Astrocyte (in vitro differentiated cells and primary cell): ENCODE measurements around the gene SLC1A3. TPM values are rescaled to one million over a fixed set of nuclear protein-coding genes. Genes with fewer than 3 reads are reported as not detected.
A peak's percentile ranks its signal among the peaks of the same experiment; 100 is the strongest.

Source experiments
- DNase-seq: peaks from one replicate; pipeline ENCODE4 v3.0.0-alpha.2; 2010; ENCODE audit warnings: low read depth
- FAIRE-seq: peaks from 2 replicates; lab custom pipeline; 2011; peaks lifted over from hg19 to GRCh38; lab: Jason Lieb, UNC
- H2AFZ ChIP-seq: 2 replicates; pipeline ENCODE4 v1.6.0; 2012; ENCODE audit warnings: low read depth, low read length, inconsistent platforms
- H3K27ac ChIP-seq: 2 replicates; pipeline ENCODE4 v1.5.1; 2011; ENCODE audit warnings: low read depth, low read length, inconsistent platforms
- H3K27me3 ChIP-seq: 2 replicates; pipeline ENCODE4 v1.6.0; 2011; ENCODE audit warnings: low read length, inconsistent platforms; ENCODE audit not compliant: insufficient read depth
- H3K36me3 ChIP-seq: 2 replicates; pipeline ENCODE4 v1.5.1; 2011; ENCODE audit warnings: low read length, inconsistent platforms; ENCODE audit not compliant: insufficient read depth
- H3K4me1 ChIP-seq: 2 replicates; pipeline ENCODE4 v1.5.1; 2011; ENCODE audit warnings: low read length, inconsistent platforms; ENCODE audit not compliant: insufficient read depth
- H3K4me2 ChIP-seq: 2 replicates; pipeline ENCODE4 v1.6.0; 2012; ENCODE audit warnings: low read length, inconsistent platforms
- H3K4me3 ChIP-seq: 2 replicates; pipeline ENCODE4 v1.5.1; 2011; ENCODE audit warnings: low read depth, mild to moderate bottlenecking, low read length, inconsistent platforms; ENCODE audit not compliant: insufficient read depth
- H3K79me2 ChIP-seq: 2 replicates; pipeline ENCODE4 v1.6.0; 2012; ENCODE audit warnings: mild to moderate bottlenecking, low read length, inconsistent platforms; ENCODE audit not compliant: insufficient read depth
- H3K9ac ChIP-seq: 2 replicates; pipeline ENCODE4 v1.6.0; 2012; ENCODE audit warnings: mild to moderate bottlenecking, low read length, inconsistent platforms
- H3K9me3 ChIP-seq: 2 replicates; pipeline ENCODE4 v1.5.1; 2012; ENCODE audit warnings: low read depth, mild to moderate bottlenecking, low read length, inconsistent platforms; ENCODE audit not compliant: insufficient read depth
- H4K20me1 ChIP-seq: 2 replicates; pipeline ENCODE4 v1.6.0; 2012; ENCODE audit warnings: low read length, inconsistent platforms; ENCODE audit not compliant: insufficient read depth
- H3K27ac Mint-ChIP-seq: one replicate; pipeline ENCODE4 v1.8.0; 2021; ENCODE audit warnings: mild to moderate bottlenecking, mixed read lengths; ENCODE audit not compliant: unreplicated experiment
- H3K27me3 Mint-ChIP-seq: one replicate; pipeline ENCODE4 v1.8.0; 2021; ENCODE audit warnings: low read depth, mixed read lengths; ENCODE audit not compliant: unreplicated experiment
- H3K36me3 Mint-ChIP-seq: one replicate; pipeline ENCODE4 v1.8.0; 2021; ENCODE audit warnings: low read depth, mixed read lengths; ENCODE audit not compliant: unreplicated experiment
- H3K4me1 Mint-ChIP-seq: one replicate; pipeline ENCODE4 v1.8.0; 2021; ENCODE audit warnings: low read depth, mixed read lengths; ENCODE audit not compliant: unreplicated experiment
- H3K4me3 Mint-ChIP-seq: one replicate; pipeline ENCODE4 v1.8.0; 2021; ENCODE audit warnings: mild to moderate bottlenecking, moderate library complexity, mixed read lengths; ENCODE audit not compliant: unreplicated experiment
- H3K9me3 Mint-ChIP-seq: one replicate; pipeline ENCODE4 v1.8.0; 2021; ENCODE audit warnings: mild to moderate bottlenecking, mixed read lengths; ENCODE audit not compliant: unreplicated experiment
- EZH2 ChIP-seq: IDR thresholded peaks from 2 replicates; pipeline ENCODE4 v1.6.1; 2012; ENCODE audit warnings: mild to moderate bottlenecking, low read length, inconsistent platforms; ENCODE audit not compliant: insufficient read depth
- total RNA-seq: library from RNA; stranded (reverse); gene quantifications from 2 replicates; pipeline ENCODE4 v1.2.1, GENCODE V29; 2021
- TF ChIP-seq, protein P1 (sequence below): IDR thresholded peaks from 2 replicates; pipeline ENCODE4 v1.5.1; 2011; ENCODE audit warnings: low read depth, mild to moderate bottlenecking, inconsistent platforms, low read length, moderate library complexity; ENCODE audit not compliant: insufficient read depth

Gene SLC1A3
- total RNA-seq, 1 donor from 2014 or later, result 23.8 TPM

DNA sequence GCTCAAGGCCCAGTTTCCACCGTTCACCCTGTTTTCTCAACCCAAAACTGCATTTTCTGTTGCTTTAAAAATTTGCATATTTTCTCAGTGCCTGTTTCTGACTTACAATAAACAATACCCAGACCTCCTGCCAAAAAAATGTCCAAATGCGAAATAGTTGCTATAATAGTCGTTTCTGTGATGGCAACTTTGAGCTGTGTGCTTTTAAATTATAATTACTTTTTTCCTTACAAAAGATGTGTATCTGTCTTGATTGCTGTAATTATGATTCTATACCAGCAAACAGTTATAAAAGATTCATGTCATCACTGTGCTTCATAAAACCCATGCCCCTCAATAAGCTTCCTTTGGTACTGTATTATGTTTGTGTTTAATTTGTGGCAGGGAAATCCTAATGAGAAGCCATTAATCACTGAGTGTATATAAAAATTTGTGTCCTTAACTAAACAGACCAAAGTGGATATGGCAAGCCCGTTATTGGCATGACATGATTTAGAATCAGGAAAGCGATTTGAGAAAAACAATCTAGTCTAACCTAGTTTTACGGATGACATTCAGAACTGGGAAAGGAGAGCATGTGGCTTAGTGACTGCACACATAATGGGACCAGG, 5.4 kb upstream of the SLC1A3 start:
- H3K27me3 ChIP-seq, result peaks cover 3% of the 10 kb centered on the region
- H3K4me2 ChIP-seq, result no peak overlapping the region
- no peak overlapping the region for H3K27ac ChIP-seq
- no peak overlapping the region for H3K27ac Mint-ChIP-seq
- no peaks in the 10 kb centered on the region for H3K9me3 Mint-ChIP-seq
- H4K20me1 ChIP-seq, result no peaks in the 10 kb centered on the region
- H3K4me1 Mint-ChIP-seq, result peaks cover 14% of the 10 kb centered on the region
- no peak overlapping the region for H3K9ac ChIP-seq
- H3K36me3 ChIP-seq, result no peaks in the 10 kb centered on the region
- H3K4me3 Mint-ChIP-seq, result no peak overlapping the region
- H3K4me1 ChIP-seq, result peaks cover 5% of the 10 kb centered on the region
- H3K79me2 ChIP-seq, result no peaks in the 10 kb centered on the region
- no peaks in the 10 kb centered on the region for H3K36me3 Mint-ChIP-seq
- FAIRE-seq (no peak), DNase-seq (no peak)
- H2AFZ ChIP-seq, result no peak overlapping the region
- no peak overlapping the region for H3K4me3 ChIP-seq
- no peaks in the 10 kb centered on the region for H3K27me3 Mint-ChIP-seq
- TF ChIP-seq, protein P1, sequence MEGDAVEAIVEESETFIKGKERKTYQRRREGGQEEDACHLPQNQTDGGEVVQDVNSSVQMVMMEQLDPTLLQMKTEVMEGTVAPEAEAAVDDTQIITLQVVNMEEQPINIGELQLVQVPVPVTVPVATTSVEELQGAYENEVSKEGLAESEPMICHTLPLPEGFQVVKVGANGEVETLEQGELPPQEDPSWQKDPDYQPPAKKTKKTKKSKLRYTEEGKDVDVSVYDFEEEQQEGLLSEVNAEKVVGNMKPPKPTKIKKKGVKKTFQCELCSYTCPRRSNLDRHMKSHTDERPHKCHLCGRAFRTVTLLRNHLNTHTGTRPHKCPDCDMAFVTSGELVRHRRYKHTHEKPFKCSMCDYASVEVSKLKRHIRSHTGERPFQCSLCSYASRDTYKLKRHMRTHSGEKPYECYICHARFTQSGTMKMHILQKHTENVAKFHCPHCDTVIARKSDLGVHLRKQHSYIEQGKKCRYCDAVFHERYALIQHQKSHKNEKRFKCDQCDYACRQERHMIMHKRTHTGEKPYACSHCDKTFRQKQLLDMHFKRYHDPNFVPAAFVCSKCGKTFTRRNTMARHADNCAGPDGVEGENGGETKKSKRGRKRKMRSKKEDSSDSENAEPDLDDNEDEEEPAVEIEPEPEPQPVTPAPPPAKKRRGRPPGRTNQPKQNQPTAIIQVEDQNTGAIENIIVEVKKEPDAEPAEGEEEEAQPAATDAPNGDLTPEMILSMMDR, result no peak
- TF ChIP-seq EZH2, result no peak
- no peaks in the 10 kb centered on the region for H3K9me3 ChIP-seq

DNA sequence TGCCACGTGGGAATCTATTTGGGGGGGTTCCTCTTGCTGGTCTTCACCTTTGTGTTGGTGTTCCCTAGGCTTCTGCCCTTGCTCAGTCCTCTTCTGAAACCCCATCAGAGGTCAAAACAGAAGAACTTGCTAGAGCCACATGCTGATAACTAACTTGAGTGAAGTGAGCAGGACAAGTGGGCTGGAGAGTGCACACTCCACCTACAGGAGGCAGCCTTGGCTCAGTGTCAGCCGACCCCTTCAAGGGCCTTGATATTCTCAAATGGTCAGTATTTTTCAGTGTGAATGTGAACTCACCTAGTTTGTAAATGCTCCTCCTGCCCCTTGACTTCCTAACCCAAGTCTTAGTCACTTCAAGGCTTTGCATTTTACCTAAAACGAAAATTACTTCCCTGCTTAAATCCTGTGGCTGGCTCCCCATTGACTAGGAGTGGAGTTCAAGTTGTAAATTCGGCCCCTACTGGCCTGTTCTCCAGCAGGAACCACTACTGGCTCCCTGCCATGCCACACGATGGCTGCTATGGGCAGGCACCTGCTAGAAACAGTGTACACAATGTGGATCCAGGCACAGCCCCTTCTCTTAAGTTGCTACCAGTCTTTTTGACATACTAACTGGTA, 3.6 kb upstream of the SLC1A3 start:
- Histone ChIP-seq H3K79me2 (no peaks in the 10 kb centered on the region), H3K27ac (no peak overlapping the region), H3K9ac (no peak overlapping the region), H3K4me1 (peaks cover 8% of the 10 kb centered on the region), H2AFZ (no peak overlapping the region), H4K20me1 (no peaks in the 10 kb centered on the region), H3K27me3 (peaks cover 3% of the 10 kb centered on the region), H3K4me3 (no peak overlapping the region), H3K4me2 (no peak overlapping the region), H3K36me3 (no peaks in the 10 kb centered on the region), H3K9me3 (no peaks in the 10 kb centered on the region)
- Mint-ChIP-seq H3K9me3 (no peaks in the 10 kb centered on the region), H3K4me1 (peaks cover 14% of the 10 kb centered on the region), H3K4me3 (no peak overlapping the region), H3K27me3 (no peaks in the 10 kb centered on the region), H3K27ac (no peak overlapping the region), H3K36me3 (no peaks in the 10 kb centered on the region)
- DNase-seq, result no peak
- TF ChIP-seq EZH2, result no peak
- TF ChIP-seq, protein P1, result no peak
- FAIRE-seq, result no peak

DNA sequence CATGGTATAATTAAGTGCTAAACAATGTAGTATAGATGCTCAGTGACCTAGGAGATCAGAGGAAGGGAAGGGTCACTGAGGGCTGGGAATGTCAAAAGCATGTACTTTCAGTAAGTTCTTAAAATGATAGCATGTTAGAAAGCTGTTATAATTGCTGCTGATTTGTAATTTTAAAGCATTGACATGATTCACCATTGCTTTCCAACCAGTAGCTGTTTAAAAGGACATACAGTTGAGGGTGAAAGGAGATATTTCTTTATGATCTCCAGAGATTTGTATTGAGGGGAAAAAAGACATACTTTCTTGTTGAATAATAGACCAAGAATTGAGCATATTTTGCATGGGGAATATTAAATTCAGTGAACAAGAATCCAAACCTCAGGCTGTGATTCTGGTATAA, 1.2 kb upstream of the SLC1A3 start:
- H3K9me3 Mint-ChIP-seq, result no peaks in the 10 kb centered on the region
- DNase-seq, result no peak
- H3K27ac ChIP-seq, result no peak overlapping the region
- H2AFZ ChIP-seq, result no peak overlapping the region
- H3K79me2 ChIP-seq, result no peaks in the 10 kb centered on the region
- H3K4me3 ChIP-seq, result no peak overlapping the region
- peaks cover 14% of the 10 kb centered on the region for H3K4me1 Mint-ChIP-seq
- H4K20me1 ChIP-seq, result no peaks in the 10 kb centered on the region
- no peak for TF ChIP-seq EZH2
- TF ChIP-seq, protein P1, result no peak
- no peaks in the 10 kb centered on the region for H3K27me3 Mint-ChIP-seq
- no peaks in the 10 kb centered on the region for H3K9me3 ChIP-seq
- peaks cover 14% of the 10 kb centered on the region for H3K4me1 ChIP-seq
- H3K4me3 Mint-ChIP-seq, result peak overlapping the region; percentile 37
- H3K36me3 ChIP-seq, result no peaks in the 10 kb centered on the region
- peaks cover 4% of the 10 kb centered on the region for H3K36me3 Mint-ChIP-seq
- H3K9ac ChIP-seq, result no peak overlapping the region
- peak overlapping the region; percentile 1 for H3K4me2 ChIP-seq
- FAIRE-seq, result no peak
- peaks cover 3% of the 10 kb centered on the region for H3K27me3 ChIP-seq
- H3K27ac Mint-ChIP-seq, result no peak overlapping the region
